PC-9 (cell line): ENCODE results near the gene CCDC81. TPM values are rescaled to one million over a fixed set of nuclear protein-coding genes. Genes with fewer than 3 reads are reported as not detected.

Experiments used
- BruUV-seq: library from RNA; stranded (reverse); fragments of 400-500 nt; replicated peaks from 2 replicates; lab custom pipeline; 2021; lab: Mats Ljungman, UMichigan
- CTCF ChIA-PET: fragments of 300-600 bp; sonication (Branson Sonifier 250); formaldehyde crosslinking; loops from one replicate; lab custom pipeline; 2022; ENCODE audit warnings: antibody characterized with exemption; lab: Charles Lee
- POLR2A ChIA-PET: fragments of 300-600 bp; sonication (Branson Sonifier 250); formaldehyde crosslinking; loops from one replicate; lab custom pipeline; 2022; ENCODE audit warnings: antibody characterized with exemption; ENCODE audit not compliant: unreplicated experiment; lab: Charles Lee
- DNase-seq, 2 experiments: peaks; one replicate each; pipeline versions ENCODE4 v3.0.0 to v3.0.0-alpha.2; 2015 to 2022; ENCODE audit warnings: mixed read lengths in 1 of 2
- H2AFZ ChIP-seq: fragments of 200-600 bp; sonication (generic); 2 replicates; pipeline ENCODE4 v1.8.1; 2017; ENCODE audit warnings: antibody characterized with exemption
- H3F3A ChIP-seq: fragments of 200-600 bp; sonication (generic); 2 replicates; pipeline ENCODE4 v1.8.1; 2017; ENCODE audit warnings: antibody characterized with exemption, mild to moderate bottlenecking, low read depth; ENCODE audit not compliant: insufficient read depth
- H3K27ac ChIP-seq: fragments of 200-600 bp; sonication (generic); 2 replicates; pipeline ENCODE4 v1.6.1; 2016; ENCODE audit warnings: mixed run types
- H3K27me3 ChIP-seq: fragments of 200-600 bp; sonication (generic); 2 replicates; pipeline ENCODE4 v1.6.1; 2016; ENCODE audit warnings: low read depth, mixed run types; ENCODE audit not compliant: insufficient read depth
- H3K36me3 ChIP-seq: fragments of 200-600 bp; sonication (generic); 2 replicates; pipeline ENCODE4 v1.6.1; 2016; ENCODE audit warnings: low read depth, mixed run types
- H3K4me1 ChIP-seq: fragments of 200-600 bp; sonication (generic); replicated peaks from 2 replicates; pipeline ENCODE4 v1.6.1; 2016; ENCODE audit warnings: mixed run types; ENCODE audit not compliant: insufficient read depth
- H3K4me2 ChIP-seq: fragments of 200-600 bp; sonication (generic); 2 replicates; pipeline ENCODE4 v1.6.1; 2017; ENCODE audit warnings: mixed run types
- H3K4me3 ChIP-seq: fragments of 200-600 bp; sonication (generic); 2 replicates; pipeline ENCODE4 v1.6.1; 2016; ENCODE audit warnings: mixed run types
- H3K79me2 ChIP-seq: fragments of 200-600 bp; sonication (generic); 2 replicates; pipeline ENCODE4 v1.6.1; 2017; ENCODE audit warnings: low read depth, mixed run types
- H3K9me2 ChIP-seq: fragments of 200-600 bp; sonication (generic); 2 replicates; pipeline ENCODE4 v1.8.1; 2017; ENCODE audit warnings: mild to moderate bottlenecking; ENCODE audit not compliant: insufficient read depth
- H3K9me3 ChIP-seq: fragments of 200-600 bp; sonication (generic); 2 replicates; pipeline ENCODE4 v1.8.1; 2016; ENCODE audit warnings: low read depth; ENCODE audit not compliant: insufficient read depth
- H4K20me1 ChIP-seq: fragments of 200-600 bp; sonication (generic); 2 replicates; pipeline ENCODE4 v1.8.1; 2017; ENCODE audit not compliant: insufficient read depth
- EZH2 ChIP-seq: fragments of 200-600 bp; sonication (generic); IDR thresholded peaks from 2 replicates; pipeline ENCODE4 v1.8.0; 2017; ENCODE audit warnings: antibody characterized with exemption, low read depth
- intact Hi-C: fragments of 100-400 bp; cut with micrococcal nuclease; formaldehyde crosslinking; loops from one replicate; pipeline ENCODE4 v1.10.0; 2022; ENCODE audit not compliant: unreplicated experiment
- total RNA-seq: library from RNA; stranded (reverse); gene quantifications from 2 replicates; pipeline ENCODE4 v1.2.3, GENCODE V29; 2021
- TF ChIP-seq, protein P1 (sequence below): fragments of 200-600 bp; sonication (generic); conservative IDR thresholded peaks from 2 replicates; pipeline ENCODE4 v1.6.1; 2017; ENCODE audit warnings: mixed run types, antibody characterized with exemption, mild to moderate bottlenecking, moderate library complexity

CCDC81 gene
- total RNA-seq, 1 experiment from 2014 or later, result 0.65 TPM

- CTCF ChIA-PET, result interaction anchor here (0.6 kb wide), 1 partner anchor 236 kb away, joined by 3 read pairs; no protein-coding TSS in a partner anchor
- no peak for DNase-seq
- POLR2A ChIA-PET, result no interaction called here
- BruUV-seq, result no TSS peak
- Histone ChIP-seq H2AFZ (no peak overlapping the region), H3K79me2 (no peaks in the 10 kb centered on the region), H3K4me2 (0 out of 2 replicates have a peak overlapping the region, but pooled peaks have one; percentile 0), H3K9me3 (no peaks in the 10 kb centered on the region), H3K27me3 (no peaks in the 10 kb centered on the region), H3K4me1 (peaks cover 31% of the 10 kb centered on the region), H3K36me3 (no peaks in the 10 kb centered on the region), H3F3A (peaks cover 6% of the 10 kb centered on the region), H4K20me1 (no peaks in the 10 kb centered on the region), H3K4me3 (no peak overlapping the region), H3K9me2 (no peaks in the 10 kb centered on the region), H3K27ac (peak overlapping the region; percentile 27; the same call in 1 of the 2 replicates)
- TF ChIP-seq, protein P1, sequence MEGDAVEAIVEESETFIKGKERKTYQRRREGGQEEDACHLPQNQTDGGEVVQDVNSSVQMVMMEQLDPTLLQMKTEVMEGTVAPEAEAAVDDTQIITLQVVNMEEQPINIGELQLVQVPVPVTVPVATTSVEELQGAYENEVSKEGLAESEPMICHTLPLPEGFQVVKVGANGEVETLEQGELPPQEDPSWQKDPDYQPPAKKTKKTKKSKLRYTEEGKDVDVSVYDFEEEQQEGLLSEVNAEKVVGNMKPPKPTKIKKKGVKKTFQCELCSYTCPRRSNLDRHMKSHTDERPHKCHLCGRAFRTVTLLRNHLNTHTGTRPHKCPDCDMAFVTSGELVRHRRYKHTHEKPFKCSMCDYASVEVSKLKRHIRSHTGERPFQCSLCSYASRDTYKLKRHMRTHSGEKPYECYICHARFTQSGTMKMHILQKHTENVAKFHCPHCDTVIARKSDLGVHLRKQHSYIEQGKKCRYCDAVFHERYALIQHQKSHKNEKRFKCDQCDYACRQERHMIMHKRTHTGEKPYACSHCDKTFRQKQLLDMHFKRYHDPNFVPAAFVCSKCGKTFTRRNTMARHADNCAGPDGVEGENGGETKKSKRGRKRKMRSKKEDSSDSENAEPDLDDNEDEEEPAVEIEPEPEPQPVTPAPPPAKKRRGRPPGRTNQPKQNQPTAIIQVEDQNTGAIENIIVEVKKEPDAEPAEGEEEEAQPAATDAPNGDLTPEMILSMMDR, result no peak
- no peak for TF ChIP-seq EZH2
- intact Hi-C loops, result loop anchor here (5.0 kb wide), 1 partner anchor 97 kb away; no protein-coding TSS in a partner anchor
Observed at GRCh38 chr11:86459002-86459385, 84.3 kb downstream of the CCDC81 start.

GRCh38 chr11:86459682-86460460, 85.2 kb downstream of the CCDC81 start:
- H4K20me1 ChIP-seq, result no peaks in the 10 kb centered on the region
- no peaks in the 10 kb centered on the region for H3K36me3 ChIP-seq
- ChIA-PET POLR2A (interaction anchor here (0.5 to 1.4 kb wide), 4 partner anchors 24 to 147 kb away, joined by 3 to 22 read pairs (median 9); no protein-coding TSS in a partner anchor), CTCF (interaction anchor here (0.7 to 1.4 kb wide), 2 partner anchors 24 to 133 kb away, joined by 3 to 6 read pairs; no protein-coding TSS in a partner anchor)
- intact Hi-C loops, result loop anchor here (1.0 to 5.0 kb wide), 7 partner anchors 24 to 283 kb away; no protein-coding TSS in a partner anchor
- peaks cover 31% of the 10 kb centered on the region for H3K4me1 ChIP-seq
- peak overlapping the region; percentile 46 for H3K27ac ChIP-seq
- H3K9me2 ChIP-seq, result no peaks in the 10 kb centered on the region
- H3K27me3 ChIP-seq, result no peaks in the 10 kb centered on the region
- DNase-seq, result peak; percentile 89 to 96
- H3K4me2 ChIP-seq, result peak overlapping the region; percentile 20; the same call in 1 of the 2 replicates
- no peak for TF ChIP-seq EZH2
- TF ChIP-seq, protein P1, result no peak
- no peak overlapping the region for H2AFZ ChIP-seq
- BruUV-seq, result no TSS peak
- H3F3A ChIP-seq, result peaks cover 6% of the 10 kb centered on the region
- H3K9me3 ChIP-seq, result no peaks in the 10 kb centered on the region
- H3K79me2 ChIP-seq, result no peaks in the 10 kb centered on the region
- no peak overlapping the region for H3K4me3 ChIP-seq

- no peaks in the 10 kb centered on the region for H3K79me2 ChIP-seq
- H3K4me2 ChIP-seq, result peak overlapping the region; percentile 20; the same call in 1 of the 2 replicates
- intact Hi-C loops, result loop anchor here (1.0 kb wide), 6 partner anchors 24 to 283 kb away; no protein-coding TSS in a partner anchor
- POLR2A ChIA-PET, result interaction anchor here (0.5 to 1.4 kb wide), 4 partner anchors 23 to 146 kb away, joined by 3 to 22 read pairs (median 9); no protein-coding TSS in a partner anchor
- peaks cover 6% of the 10 kb centered on the region for H3F3A ChIP-seq
- H3K9me2 ChIP-seq, result no peaks in the 10 kb centered on the region
- no peak for DNase-seq
- CTCF ChIA-PET, result interaction anchor here (0.7 to 1.4 kb wide), 2 partner anchors 23 to 132 kb away, joined by 3 to 6 read pairs; no protein-coding TSS in a partner anchor
- no peaks in the 10 kb centered on the region for H3K9me3 ChIP-seq
- no peaks in the 10 kb centered on the region for H3K36me3 ChIP-seq
- no peak overlapping the region for H2AFZ ChIP-seq
- TF ChIP-seq EZH2, result no peak
- TF ChIP-seq, protein P1, result no peak
- BruUV-seq, result no TSS peak
- H3K4me3 ChIP-seq, result no peak overlapping the region
- peak overlapping the region; percentile 46 for H3K27ac ChIP-seq
- H3K4me1 ChIP-seq, result peaks cover 31% of the 10 kb centered on the region
- no peaks in the 10 kb centered on the region for H4K20me1 ChIP-seq
- H3K27me3 ChIP-seq, result no peaks in the 10 kb centered on the region
Observed at GRCh38 chr11:86460461-86461385, 86.0 kb downstream of the CCDC81 start.
